ENCODE results near the gene FRAS1. TPM values are rescaled to one million over a fixed set of nuclear protein-coding genes. Genes with fewer than 3 reads are reported as not detected.

FRAS1 gene
- total RNA-seq, 1 donor from 2014 or later: 24.6 TPM

GRCh38 chr4:78397292-78397630, 340.1 kb downstream of the FRAS1 start:
- Mint-ChIP-seq H3K4me1 (ENCODE audit: low read depth, unreplicated experiment) (no peaks in the 10 kb centered on the region), H3K4me3 (ENCODE audit: unreplicated experiment) (no peak overlapping the region), H3K27ac (ENCODE audit: unreplicated experiment) (no peak overlapping the region), H3K9me3 (ENCODE audit: unreplicated experiment) (peaks cover 17% of the 10 kb centered on the region), H3K36me3 (ENCODE audit: low read depth, unreplicated experiment) (peaks cover 11% of the 10 kb centered on the region), H3K27me3 (ENCODE audit: low read depth, unreplicated experiment) (no peaks in the 10 kb centered on the region)
- Histone ChIP-seq H3K36me3 (ENCODE audit: insufficient read depth, low read length) (no peaks in the 10 kb centered on the region), H4K20me1 (ENCODE audit: insufficient read depth, low read length) (no peaks in the 10 kb centered on the region), H3K9me3 (ENCODE audit: insufficient read depth, low read depth, low read length) (no peaks in the 10 kb centered on the region), H3K4me3 (ENCODE audit: insufficient read depth, low read depth, low read length) (no peak overlapping the region), H3K4me1 (ENCODE audit: insufficient read depth, low read length) (no peaks in the 10 kb centered on the region), H3K27me3 (ENCODE audit: insufficient read depth, low read length) (no peaks in the 10 kb centered on the region), H2AFZ (ENCODE audit: low read depth, low read length) (no peak overlapping the region), H3K79me2 (ENCODE audit: insufficient read depth, low read length) (no peaks in the 10 kb centered on the region), H3K9ac (ENCODE audit: low read length) (no peak overlapping the region), H3K4me2 (ENCODE audit: low read length) (no peak overlapping the region), H3K27ac (ENCODE audit: low read depth, low read length) (no peak overlapping the region)
- FAIRE-seq: no peak
- no peak for DNase-seq (ENCODE audit: low read depth)
- TF ChIP-seq EZH2 (IDR thresholded peaks at IDR 0.05; ENCODE audit: insufficient read depth, low read length): no peak
- TF ChIP-seq CTCF (IDR thresholded peaks at IDR 0.05; ENCODE audit: insufficient read depth, low read depth, low read length): no peak

GRCh38 chr4:78409612-78410202, 352.6 kb downstream of the FRAS1 start:
- H3K9ac ChIP-seq (ENCODE audit: low read length): no peak overlapping the region
- H3K36me3 Mint-ChIP-seq (ENCODE audit: low read depth, unreplicated experiment): peaks cover 3% of the 10 kb centered on the region
- peaks cover 4% of the 10 kb centered on the region for H3K4me1 Mint-ChIP-seq (ENCODE audit: low read depth, unreplicated experiment)
- H2AFZ ChIP-seq (ENCODE audit: low read depth, low read length): no peak overlapping the region
- H3K9me3 ChIP-seq (ENCODE audit: insufficient read depth, low read depth, low read length): no peaks in the 10 kb centered on the region
- H3K4me2 ChIP-seq (ENCODE audit: low read length): no peak overlapping the region
- H3K79me2 ChIP-seq (ENCODE audit: insufficient read depth, low read length): no peaks in the 10 kb centered on the region
- no peaks in the 10 kb centered on the region for H3K4me1 ChIP-seq (ENCODE audit: insufficient read depth, low read length)
- FAIRE-seq (no peak), DNase-seq (ENCODE audit: low read depth) (no peak)
- H3K4me3 ChIP-seq (ENCODE audit: insufficient read depth, low read depth, low read length): no peak overlapping the region
- peaks cover 2% of the 10 kb centered on the region for H3K9me3 Mint-ChIP-seq (ENCODE audit: unreplicated experiment)
- H3K4me3 Mint-ChIP-seq (ENCODE audit: unreplicated experiment): no peak overlapping the region
- no peak overlapping the region for H3K27ac Mint-ChIP-seq (ENCODE audit: unreplicated experiment)
- TF ChIP-seq CTCF (IDR thresholded peaks at IDR 0.05; ENCODE audit: insufficient read depth, low read depth, low read length) (no peak), EZH2 (IDR thresholded peaks at IDR 0.05; ENCODE audit: insufficient read depth, low read length) (no peak)
- H3K27ac ChIP-seq (ENCODE audit: low read depth, low read length): no peak overlapping the region
- no peaks in the 10 kb centered on the region for H4K20me1 ChIP-seq (ENCODE audit: insufficient read depth, low read length)
- no peaks in the 10 kb centered on the region for H3K27me3 ChIP-seq (ENCODE audit: insufficient read depth, low read length)
- H3K27me3 Mint-ChIP-seq (ENCODE audit: low read depth, unreplicated experiment): no peaks in the 10 kb centered on the region
- H3K36me3 ChIP-seq (ENCODE audit: insufficient read depth, low read length): no peaks in the 10 kb centered on the region

- no peaks in the 10 kb centered on the region for H3K79me2 ChIP-seq (ENCODE audit: insufficient read depth, low read length)
- no peaks in the 10 kb centered on the region for H3K27me3 ChIP-seq (ENCODE audit: insufficient read depth, low read length)
- H3K4me3 ChIP-seq (ENCODE audit: insufficient read depth, low read depth, low read length): no peak overlapping the region
- Mint-ChIP-seq H3K4me1 (ENCODE audit: low read depth, unreplicated experiment) (peaks cover 4% of the 10 kb centered on the region), H3K36me3 (ENCODE audit: low read depth, unreplicated experiment) (peaks cover 3% of the 10 kb centered on the region), H3K27me3 (ENCODE audit: low read depth, unreplicated experiment) (no peaks in the 10 kb centered on the region), H3K4me3 (ENCODE audit: unreplicated experiment) (no peak overlapping the region), H3K9me3 (ENCODE audit: unreplicated experiment) (peaks cover 2% of the 10 kb centered on the region), H3K27ac (ENCODE audit: unreplicated experiment) (no peak overlapping the region)
- H3K9ac ChIP-seq (ENCODE audit: low read length): no peak overlapping the region
- no peaks in the 10 kb centered on the region for H3K36me3 ChIP-seq (ENCODE audit: insufficient read depth, low read length)
- no peak for TF ChIP-seq EZH2 (IDR thresholded peaks at IDR 0.05; ENCODE audit: insufficient read depth, low read length)
- TF ChIP-seq CTCF (IDR thresholded peaks at IDR 0.05; ENCODE audit: insufficient read depth, low read depth, low read length): no peak
- no peaks in the 10 kb centered on the region for H3K4me1 ChIP-seq (ENCODE audit: insufficient read depth, low read length)
- no peak for DNase-seq (ENCODE audit: low read depth)
- no peak overlapping the region for H3K27ac ChIP-seq (ENCODE audit: low read depth, low read length)
- no peaks in the 10 kb centered on the region for H4K20me1 ChIP-seq (ENCODE audit: insufficient read depth, low read length)
- no peaks in the 10 kb centered on the region for H3K9me3 ChIP-seq (ENCODE audit: insufficient read depth, low read depth, low read length)
- no peak overlapping the region for H2AFZ ChIP-seq (ENCODE audit: low read depth, low read length)
- no peak for FAIRE-seq
- H3K4me2 ChIP-seq (ENCODE audit: low read length): no peak overlapping the region
Observed at GRCh38 chr4:78410225-78410624, 353.1 kb downstream of the FRAS1 start.
